IMR-90 (cell line): Measurements from ENCODE around the gene DYNC1LI2. TPM values are rescaled to one million over a fixed set of nuclear protein-coding genes. Genes with fewer than 3 reads are reported as not detected.

ENCODE experiments used
- ATAC-seq: fragments of 200-7000 bp; cut with Tn5 transposase; 2 replicates; pipeline ENCODE4 v1.9.1; 2020; ENCODE audit warnings: low read depth, mild to moderate bottlenecking, moderate library complexity
- BruUV-seq: library from RNA; stranded (reverse); fragments of 400-500 nt; replicated peaks from 2 replicates; lab custom pipeline; 2021; lab: Mats Ljungman, UMichigan
- CTCF ChIA-PET: fragments of 300-600 bp; formaldehyde crosslinking; extraction: SDS; loops from one replicate; lab custom pipeline; 2021; ENCODE audit warnings: antibody characterized with exemption; lab: Yijun Ruan, JAX
- POLR2A ChIA-PET: fragments of 300-600 bp; sonication (Branson Sonifier 250); formaldehyde crosslinking; loops from one replicate; lab custom pipeline; 2022; ENCODE audit warnings: antibody characterized with exemption; ENCODE audit not compliant: unreplicated experiment; lab: Charles Lee
- DNase-seq: peaks from one replicate; pipeline ENCODE4 v3.0.0; 2013
- H2AFZ ChIP-seq: replicated peaks from 2 replicates; pipeline ENCODE3; 2013; ENCODE audit warnings: low read length, mild to moderate bottlenecking; ENCODE audit not compliant: poor library complexity
- H2AK5ac ChIP-seq: 2 replicates; pipeline ENCODE4 v1.6.1; 2013; ENCODE audit warnings: low read depth, low read length, inconsistent platforms
- H2AK9ac ChIP-seq: replicated peaks from 2 replicates; pipeline ENCODE3; 2013; ENCODE audit warnings: mild to moderate bottlenecking, low read depth, low read length, moderate library complexity; ENCODE audit not compliant: poor library complexity
- H2BK120ac ChIP-seq: 2 replicates; pipeline ENCODE4 v1.6.1; 2013; ENCODE audit warnings: low read depth, low read length, inconsistent platforms
- H2BK15ac ChIP-seq: 3 replicates; pipeline ENCODE4 v1.6.1; 2013; ENCODE audit warnings: low read depth, low read length, inconsistent platforms
- H2BK20ac ChIP-seq: 2 replicates; pipeline ENCODE4 v1.6.1; 2013; ENCODE audit warnings: low read depth, mild to moderate bottlenecking, inconsistent platforms, low read length, moderate library complexity
- H2BK5ac ChIP-seq: 2 replicates; pipeline ENCODE4 v1.6.1; 2013; ENCODE audit warnings: mild to moderate bottlenecking, low read depth, low read length, inconsistent platforms; ENCODE audit not compliant: poor library complexity, severe bottlenecking
- H3K14ac ChIP-seq: replicated peaks from 2 replicates; pipeline ENCODE4 v1.6.1; 2013; ENCODE audit warnings: low read depth, low read length, inconsistent platforms
- H3K18ac ChIP-seq: 2 replicates; pipeline ENCODE4 v1.6.1; 2013; ENCODE audit warnings: low read depth, low read length, control low read depth
- H3K23ac ChIP-seq: 2 replicates; pipeline ENCODE4 v1.6.1; 2013; ENCODE audit warnings: low read depth, low read length, inconsistent platforms
- H3K27ac ChIP-seq: 2 replicates; pipeline ENCODE4 v1.5.1; 2013; ENCODE audit warnings: mild to moderate bottlenecking, control low read depth, low read length; ENCODE audit not compliant: insufficient read depth
- H3K27me3 ChIP-seq: 2 replicates; pipeline ENCODE4 v1.6.1; 2013; ENCODE audit warnings: low read length; ENCODE audit not compliant: control insufficient read depth, insufficient read depth
- H3K36me3 ChIP-seq: 2 replicates; pipeline ENCODE4 v1.6.1; 2013; ENCODE audit warnings: low read length, mixed read lengths; ENCODE audit not compliant: control insufficient read depth, insufficient read depth
- H3K4ac ChIP-seq: 2 replicates; pipeline ENCODE4 v1.6.1; 2013; ENCODE audit warnings: low read depth, low read length, inconsistent platforms
- H3K4me1 ChIP-seq: 2 replicates; pipeline ENCODE4 v1.6.1; 2013; ENCODE audit warnings: low read length, mixed read lengths; ENCODE audit not compliant: control insufficient read depth, insufficient read depth
- H3K4me2 ChIP-seq: 2 replicates; pipeline ENCODE4 v1.6.1; 2013; ENCODE audit warnings: low read depth, mild to moderate bottlenecking, control low read depth, low read length, moderate library complexity
- H3K4me3 ChIP-seq: 2 replicates; pipeline ENCODE4 v1.5.1; 2013; ENCODE audit warnings: low read depth, mild to moderate bottlenecking, control low read depth, low read length, moderate library complexity; ENCODE audit not compliant: insufficient read depth
- H3K56ac ChIP-seq: 2 replicates; pipeline ENCODE4 v1.6.1; 2013; ENCODE audit warnings: low read length, inconsistent platforms; ENCODE audit not compliant: insufficient read depth; ENCODE audit errors: extremely low read depth
- H3K79me1 ChIP-seq, 2 experiments: 2 replicates each; pipeline ENCODE4 v1.6.1; 2013; ENCODE audit warnings: low read length in 2 of 2, inconsistent platforms in 1 of 2, low read depth in 1 of 2
- H3K9ac ChIP-seq: 2 replicates; pipeline ENCODE4 v1.6.1; 2013; ENCODE audit warnings: low read depth, low read length, control low read depth
- H3K9me1 ChIP-seq: 2 replicates; pipeline ENCODE4 v1.6.1; 2013; ENCODE audit warnings: low read length, inconsistent platforms; ENCODE audit not compliant: insufficient read depth
- H3K9me3 ChIP-seq: 2 replicates; pipeline ENCODE4 v1.6.1; 2013; ENCODE audit warnings: low read length; ENCODE audit not compliant: control insufficient read depth, insufficient read depth
- H4K20me1 ChIP-seq: 2 replicates; pipeline ENCODE4 v1.6.1; 2013; ENCODE audit warnings: low read length, inconsistent platforms; ENCODE audit not compliant: insufficient read depth
- H4K5ac ChIP-seq: 2 replicates; pipeline ENCODE4 v1.6.1; 2013; ENCODE audit warnings: mild to moderate bottlenecking, low read depth, low read length, control low read depth
- H4K8ac ChIP-seq, 2 experiments: 2 replicates each; pipeline ENCODE4 v1.6.1; 2013; ENCODE audit warnings: low read depth in 2 of 2, low read length in 2 of 2, control low read depth in 1 of 2, inconsistent platforms in 1 of 2
- H4K91ac ChIP-seq: 2 replicates; pipeline ENCODE4 v1.6.1; 2013; ENCODE audit warnings: low read depth, low read length, inconsistent platforms; ENCODE audit not compliant: insufficient read depth
- CEBPB ChIP-seq: IDR thresholded peaks from 2 replicates; pipeline ENCODE4 v1.6.1; 2012; ENCODE audit warnings: low read depth, low read length, improper control_type of control experiment
- CHD1 ChIP-seq: IDR thresholded peaks from 2 replicates; pipeline ENCODE4 v1.6.1; 2012; ENCODE audit warnings: low read depth, low read length, improper control_type of control experiment
- MAFK ChIP-seq: IDR thresholded peaks from 2 replicates; pipeline ENCODE4 v1.6.1; 2012; ENCODE audit warnings: low read depth, low read length, improper control_type of control experiment
- MAZ ChIP-seq: IDR thresholded peaks from 2 replicates; pipeline ENCODE4 v1.6.1; 2012; ENCODE audit warnings: low read depth, mild to moderate bottlenecking, low read length, improper control_type of control experiment, moderate library complexity, borderline replicate concordance
- MXI1 ChIP-seq: IDR thresholded peaks from 2 replicates; pipeline ENCODE4 v1.6.1; 2012; ENCODE audit warnings: low read depth, mild to moderate bottlenecking, low read length, moderate library complexity, borderline replicate concordance
- NFE2L2 ChIP-seq: fragments of 150-350 bp; IDR thresholded peaks from 2 replicates; pipeline ENCODE4 v1.6.1; 2016; ENCODE audit warnings: low read depth, mild to moderate bottlenecking, low read length
- RAD21 ChIP-seq: IDR thresholded peaks from 2 replicates; pipeline ENCODE4 v1.6.1; 2012; ENCODE audit warnings: low read length, improper control_type of control experiment
- RFX5 ChIP-seq: IDR thresholded peaks from 2 replicates; pipeline ENCODE4 v1.8.0; 2012; ENCODE audit warnings: low read depth, mild to moderate bottlenecking, low read length, moderate library complexity
- SMC3 ChIP-seq: fragments of 150-350 bp; IDR thresholded peaks from 2 replicates; pipeline ENCODE4 v1.6.1; 2016; ENCODE audit warnings: low read depth, mild to moderate bottlenecking, antibody characterized with exemption, low read length, moderate library complexity
- WGBS, 2 experiments: methylation state at CpG; one replicate each; pipeline versions ENCODE4 v1.1.5 to v1.1.7; 2013; ENCODE audit warnings: missing lambda C conversion rate in 2 of 2; ENCODE audit not compliant: insufficient read length in 1 of 2; ENCODE audit errors: extremely low coverage in 2 of 2; 5-methylcytosine and 5-hydroxymethylcytosine counted together
- dilution Hi-C: fragments of 300-500 bp; cut with HindIII; formaldehyde crosslinking; loops from one replicate; pipeline ENCODE4 v1.14.3; 2018; ENCODE audit warnings: low sequenced_read_pairs; ENCODE audit not compliant: unreplicated experiment
- in situ Hi-C: fragments of 300-500 bp; cut with MboI; formaldehyde crosslinking; loops from 3 replicates; pipeline ENCODE4 v1.14.3; 2019; ENCODE audit warnings: low sequenced_read_pairs, inconsistent platforms, mixed read lengths
- intact Hi-C: fragments of 100-400 bp; cut with micrococcal nuclease; formaldehyde crosslinking; loops from 2 replicates; pipeline ENCODE4 v1.10.0; 2022
- polyA plus RNA-seq, 3 experiments: library from polyadenylated mRNA; depleted of rRNA; stranded (reverse); fragments of >200 nt; gene quantifications; 2 replicates each; pipeline ENCODE4 v1.2.3, GENCODE V29; 2012; ENCODE audit warnings: low replicate concordance in 1 of 3
- total RNA-seq: library from RNA; depleted of rRNA; stranded (reverse); fragments of >200 nt; gene quantifications from 2 replicates; pipeline ENCODE4 v1.2.3, GENCODE V29; 2012

DYNC1LI2 gene
- total and polyA plus RNA-seq, 2 of the 4 experiments (the other 2 are of a cell fraction) = 65.3 to 88.4 TPM

DNA sequence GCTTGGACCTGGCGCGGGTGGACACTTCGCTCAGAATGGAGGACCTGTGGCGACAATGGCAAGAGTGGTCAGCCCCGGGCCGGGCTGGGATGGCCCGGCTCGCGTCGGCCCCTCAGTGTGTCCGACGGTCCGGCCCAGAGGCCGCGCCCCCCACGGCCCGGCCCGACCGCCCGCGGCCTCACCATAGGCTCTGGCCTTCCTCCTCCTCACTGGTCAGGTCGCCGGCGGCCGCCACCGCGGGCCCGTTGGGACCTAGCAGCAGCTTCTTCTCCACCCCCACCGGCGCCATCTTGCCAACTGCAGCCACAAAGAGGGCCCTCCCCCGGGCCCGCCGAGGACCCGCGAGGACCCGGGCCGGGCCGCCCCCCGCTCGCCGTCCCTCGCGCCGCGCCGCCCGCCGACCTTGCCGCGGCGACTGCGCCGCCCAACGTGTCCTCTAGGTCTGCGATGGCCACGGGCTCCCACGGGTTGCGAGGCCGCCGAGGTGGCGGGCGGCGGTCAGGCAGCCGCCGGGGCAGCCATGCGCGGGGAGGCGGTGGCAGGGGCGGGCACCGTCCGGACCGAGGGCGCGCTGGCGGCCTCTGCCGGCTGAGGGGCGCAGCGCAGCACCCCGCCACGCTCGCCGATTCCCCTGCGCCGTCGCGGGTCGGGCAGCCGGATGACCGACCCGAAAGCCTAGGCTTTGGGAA lies at the start of gene DYNC1LI2 (continued):
- TF ChIP-seq RFX5 = no peak
- no peak for TF ChIP-seq CHD1
- no peak for TF ChIP-seq CEBPB
- no peak for TF ChIP-seq MXI1
- no peak for TF ChIP-seq MAFK

- ChIA-PET POLR2A (no interaction called here), CTCF (no interaction called here)
- no peak overlapping the region for H3K18ac ChIP-seq
- no peak overlapping the region for H2AK9ac ChIP-seq
- H4K8ac ChIP-seq = no peak overlapping the region
- TF ChIP-seq SMC3 (no peak), RFX5 (no peak), MAZ (no peak), NFE2L2 (no peak), CEBPB (no peak), RAD21 (no peak)
- no peak overlapping the region for H3K4me3 ChIP-seq
- no peak overlapping the region for H2BK5ac ChIP-seq
- no peak overlapping the region for H3K56ac ChIP-seq
- no peak overlapping the region for H3K4ac ChIP-seq
- H3K9me3 ChIP-seq = no peaks in the 10 kb centered on the region
- no peak overlapping the region for H3K4me2 ChIP-seq
- ATAC-seq (no peak), DNase-seq (no peak)
- WGBS, 2 experiments = 97% methylated on average over 9 of the region's 19 CpGs; no CpG with 5 or more reads in 1 of the 2 experiments
- no peaks in the 10 kb centered on the region for H3K4me1 ChIP-seq
- no peak overlapping the region for H2BK120ac ChIP-seq
- H3K27ac ChIP-seq = no peak overlapping the region
- H4K91ac ChIP-seq = no peak overlapping the region
- no peaks in the 10 kb centered on the region; the same call in 1 of the 2 replicates for H4K20me1 ChIP-seq
- no peak overlapping the region for H3K23ac ChIP-seq
- in situ Hi-C loops (no loop called here), intact Hi-C loops (no loop called here), dilution Hi-C loops (no loop called here)
- H3K36me3 ChIP-seq = peaks cover 19% of the 10 kb centered on the region
- H3K9ac ChIP-seq = no peak overlapping the region
- no peak overlapping the region for H2AK5ac ChIP-seq
- H4K5ac ChIP-seq = no peak overlapping the region
- no peaks in the 10 kb centered on the region for H3K9me1 ChIP-seq
- H3K27me3 ChIP-seq = no peaks in the 10 kb centered on the region
- no peak overlapping the region for H3K14ac ChIP-seq
- no peak overlapping the region for H2BK20ac ChIP-seq
- no peak overlapping the region for H2BK15ac ChIP-seq
- no peak overlapping the region for H2AFZ ChIP-seq
- no peaks in the 10 kb centered on the region for H3K79me1 ChIP-seq
- BruUV-seq = no TSS peak
These were observed 49.4 kb upstream of the DYNC1LI2 start for GRCh38 chr16:66800856-66801255.
